Ascending aorta (tissue), 2 donors: ENCODE results near the gene SMTNL1. TPM values are rescaled to one million over a fixed set of nuclear protein-coding genes. Genes with fewer than 3 reads are reported as not detected.
A peak's percentile ranks its signal among the peaks of the same experiment; 100 is the strongest.

Source experiments
- DNase-seq, 2 donors: peaks; one replicate each; pipeline ENCODE4 v3.0.0-alpha.2; 2019; ENCODE audit warnings: low spot score in 2 of 2
- H3K27ac ChIP-seq, 2 donors: fragments of 200-600 bp; sonication (generic); one replicate each; pipeline ENCODE4 v1.5.1; 2016 to 2017; ENCODE audit warnings: mild to moderate bottlenecking in 1 of 2
- H3K27me3 ChIP-seq: fragments of 200-600 bp; sonication (generic); one replicate; pipeline ENCODE4 v1.5.1; 2017
- H3K36me3 ChIP-seq, 2 donors: fragments of 200-600 bp; sonication (generic); one replicate each; pipeline ENCODE4 v1.5.1; 2016
- H3K4me1 ChIP-seq, 2 donors: fragments of 200-600 bp; sonication (generic); one replicate each; pipeline ENCODE4 v1.5.1; 2016 to 2017; ENCODE audit warnings: mild to moderate bottlenecking in 1 of 2
- H3K4me3 ChIP-seq, 2 donors: fragments of 200-600 bp; sonication (generic); one replicate each; pipeline ENCODE4 v1.5.1; 2016 to 2017; ENCODE audit warnings: mild to moderate bottlenecking in 1 of 2
- H3K9me3 ChIP-seq, 2 donors: fragments of 200-600 bp; sonication (generic); one replicate each; pipeline ENCODE4 v1.5.1; 2016
- intact Hi-C: fragments of 100-400 bp; cut with DNase I; formaldehyde crosslinking; loops from one replicate; pipeline ENCODE4 v1.15.1; 2023
- total RNA-seq: library from RNA; depleted of rRNA; stranded (reverse); fragments of >200 nt; gene quantifications from one replicate; pipeline ENCODE4 v1.1.0, GENCODE V29; 2016
- TF ChIP-seq, protein P1 (sequence below), 3 experiments: fragments of 200-600 bp in 2 of 3; fragments of 450-650 bp in 1 of 3; sonication (generic) in 2 of 3; IDR thresholded peaks; one replicate each; pipeline ENCODE4 v1.5.1; 2016 to 2019; ENCODE audit warnings: antibody characterized with exemption in 3 of 3, mild to moderate bottlenecking in 1 of 3, moderate library complexity in 1 of 3

Gene SMTNL1
- total RNA-seq, 1 donor from 2014 or later = not detected

DNA sequence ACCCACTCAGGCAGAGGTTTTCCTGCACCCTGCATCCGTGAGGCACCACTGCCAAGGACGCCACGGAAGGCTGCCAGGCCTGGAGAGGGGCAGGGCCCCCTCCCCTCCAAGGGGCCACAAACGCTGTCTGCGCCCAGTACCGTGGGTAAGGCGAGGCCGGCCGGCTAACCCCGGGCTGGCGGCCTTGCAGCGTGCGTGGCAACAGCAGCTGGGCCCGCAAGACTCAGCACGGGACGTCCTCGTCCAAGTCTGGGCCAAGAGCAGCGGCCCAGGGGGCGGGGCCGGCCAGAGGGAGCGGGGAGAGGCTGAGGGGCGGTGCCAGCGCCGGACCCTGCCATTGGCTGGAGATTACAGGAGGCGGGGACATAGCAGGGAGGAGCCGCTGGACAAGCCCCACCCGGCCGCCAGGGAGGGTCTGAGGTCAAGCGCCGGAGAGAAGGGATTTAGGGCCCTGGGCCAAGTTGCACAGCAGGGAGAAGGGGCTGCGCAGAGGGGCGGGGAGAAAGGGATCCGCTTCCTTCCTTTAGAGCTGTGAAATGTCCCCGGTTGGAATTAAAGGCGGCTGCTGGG is 37.9 kb upstream of the SMTNL1 start:
- Histone ChIP-seq H3K9me3 (no peaks in the 10 kb centered on the region), H3K36me3 (no peaks in the 10 kb centered on the region), H3K27ac (peak overlapping the region; percentile 71 to 77), H3K4me1 (peaks cover 4 to 12% of the 10 kb centered on the region in 2 donors), H3K27me3 (no peaks in the 10 kb centered on the region), H3K4me3 (peak overlapping the region; percentile 39 to 55)
- intact Hi-C loops = loop anchor here (2.0 to 10.0 kb wide), 3 partner anchors 15 to 175 kb away; partner anchors contain the start of genes SLC43A1, TIMM10 and TNKS1BP1
- TF ChIP-seq, protein P1, sequence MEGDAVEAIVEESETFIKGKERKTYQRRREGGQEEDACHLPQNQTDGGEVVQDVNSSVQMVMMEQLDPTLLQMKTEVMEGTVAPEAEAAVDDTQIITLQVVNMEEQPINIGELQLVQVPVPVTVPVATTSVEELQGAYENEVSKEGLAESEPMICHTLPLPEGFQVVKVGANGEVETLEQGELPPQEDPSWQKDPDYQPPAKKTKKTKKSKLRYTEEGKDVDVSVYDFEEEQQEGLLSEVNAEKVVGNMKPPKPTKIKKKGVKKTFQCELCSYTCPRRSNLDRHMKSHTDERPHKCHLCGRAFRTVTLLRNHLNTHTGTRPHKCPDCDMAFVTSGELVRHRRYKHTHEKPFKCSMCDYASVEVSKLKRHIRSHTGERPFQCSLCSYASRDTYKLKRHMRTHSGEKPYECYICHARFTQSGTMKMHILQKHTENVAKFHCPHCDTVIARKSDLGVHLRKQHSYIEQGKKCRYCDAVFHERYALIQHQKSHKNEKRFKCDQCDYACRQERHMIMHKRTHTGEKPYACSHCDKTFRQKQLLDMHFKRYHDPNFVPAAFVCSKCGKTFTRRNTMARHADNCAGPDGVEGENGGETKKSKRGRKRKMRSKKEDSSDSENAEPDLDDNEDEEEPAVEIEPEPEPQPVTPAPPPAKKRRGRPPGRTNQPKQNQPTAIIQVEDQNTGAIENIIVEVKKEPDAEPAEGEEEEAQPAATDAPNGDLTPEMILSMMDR (IDR thresholded peaks at IDR 0.05) = no peak
- peak; percentile 72 to 97 for DNase-seq

DNA sequence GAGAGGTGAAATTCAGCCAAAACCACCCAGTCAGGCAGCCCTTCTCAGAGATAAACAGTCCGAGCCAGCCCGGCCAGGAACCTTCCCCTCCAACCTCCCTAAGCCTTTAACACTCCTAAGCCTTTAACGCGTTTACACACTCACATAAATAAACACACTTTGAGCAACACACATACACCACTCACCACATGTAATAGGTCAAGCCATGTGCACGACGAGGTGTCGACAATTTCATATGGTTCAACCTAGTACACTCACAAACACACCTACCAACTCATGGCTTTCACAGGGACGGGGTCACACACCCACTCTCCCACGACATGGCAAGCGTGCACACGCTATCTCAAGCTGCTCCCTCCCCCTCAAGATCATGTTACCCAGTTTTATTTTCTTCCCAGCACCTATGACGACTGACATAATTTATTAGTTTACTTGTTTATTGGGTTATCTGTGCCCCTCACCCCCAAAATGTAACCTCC is 37.4 kb upstream of the SMTNL1 start:
- Histone ChIP-seq H3K4me3 (peak overlapping the region; percentile 39 to 55), H3K27me3 (no peaks in the 10 kb centered on the region), H3K27ac (peak overlapping the region; percentile 71 to 77), H3K36me3 (no peaks in the 10 kb centered on the region), H3K9me3 (no peaks in the 10 kb centered on the region), H3K4me1 (peaks cover 4 to 12% of the 10 kb centered on the region in 2 donors)
- DNase-seq = no peak
- intact Hi-C loops = loop anchor here (2.0 to 10.0 kb wide), 3 partner anchors 15 to 175 kb away; partner anchors contain the start of genes SLC43A1, TIMM10 and TNKS1BP1
- TF ChIP-seq, protein P1 (IDR thresholded peaks at IDR 0.05) = no peak

DNA sequence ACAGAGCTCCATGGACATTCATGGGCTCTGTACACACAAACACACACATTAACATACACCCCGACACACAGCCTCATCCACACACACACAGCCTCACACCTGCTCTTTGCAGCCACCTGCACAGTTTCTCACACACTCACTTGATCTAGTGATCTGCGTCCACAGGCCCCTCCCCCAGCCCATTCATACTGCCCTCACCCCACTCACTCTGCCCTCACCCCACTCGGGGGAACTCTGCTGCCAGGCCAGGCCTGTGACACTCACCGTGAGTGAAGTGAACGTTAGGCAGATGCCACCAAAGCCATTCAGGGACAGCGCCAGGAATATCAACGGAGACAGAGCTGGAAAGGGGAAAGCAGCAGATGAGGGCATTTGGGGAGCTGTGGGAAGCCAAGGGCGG is 36.9 kb upstream of the SMTNL1 start:
- H3K4me1 ChIP-seq = peaks cover 4 to 12% of the 10 kb centered on the region in 2 donors
- peak overlapping the region in 1 of 2 donors; percentile 77 for H3K27ac ChIP-seq
- H3K9me3 ChIP-seq = no peaks in the 10 kb centered on the region
- no peak for DNase-seq
- no peaks in the 10 kb centered on the region for H3K27me3 ChIP-seq
- no peaks in the 10 kb centered on the region for H3K36me3 ChIP-seq
- TF ChIP-seq, protein P1 (IDR thresholded peaks at IDR 0.05) = no peak
- intact Hi-C loops = no loop called here
- no peak overlapping the region for H3K4me3 ChIP-seq

DNA sequence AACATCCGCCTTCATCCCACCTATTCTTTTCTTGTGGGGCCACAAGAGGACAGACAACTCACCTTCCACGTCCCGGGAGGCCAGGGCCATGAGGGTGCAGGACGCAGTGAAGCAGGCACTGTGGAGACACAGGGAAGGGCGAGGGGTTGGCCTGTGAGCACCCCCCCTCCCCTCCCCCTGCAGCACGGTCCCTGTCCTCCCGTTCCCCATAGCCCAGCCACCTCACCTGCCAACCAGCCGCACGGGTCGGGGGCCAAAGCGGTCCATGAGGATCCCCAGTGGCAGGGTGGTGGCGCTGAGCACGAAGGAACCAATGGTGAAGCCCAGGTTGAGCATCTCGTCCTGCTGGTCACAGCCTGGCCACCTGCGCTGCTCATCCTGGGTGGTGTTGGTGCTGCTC is 36.5 kb upstream of the SMTNL1 start:
- intact Hi-C loops = no loop called here
- no peaks in the 10 kb centered on the region for H3K27me3 ChIP-seq
- H3K4me3 ChIP-seq = no peak overlapping the region
- H3K9me3 ChIP-seq = no peaks in the 10 kb centered on the region
- TF ChIP-seq, protein P1 (IDR thresholded peaks at IDR 0.05) = no peak
- no peak for DNase-seq
- H3K36me3 ChIP-seq = no peaks in the 10 kb centered on the region
- H3K4me1 ChIP-seq = peaks cover 4 to 12% of the 10 kb centered on the region in 2 donors
- peak overlapping the region; percentile 7 to 77 for H3K27ac ChIP-seq

DNA sequence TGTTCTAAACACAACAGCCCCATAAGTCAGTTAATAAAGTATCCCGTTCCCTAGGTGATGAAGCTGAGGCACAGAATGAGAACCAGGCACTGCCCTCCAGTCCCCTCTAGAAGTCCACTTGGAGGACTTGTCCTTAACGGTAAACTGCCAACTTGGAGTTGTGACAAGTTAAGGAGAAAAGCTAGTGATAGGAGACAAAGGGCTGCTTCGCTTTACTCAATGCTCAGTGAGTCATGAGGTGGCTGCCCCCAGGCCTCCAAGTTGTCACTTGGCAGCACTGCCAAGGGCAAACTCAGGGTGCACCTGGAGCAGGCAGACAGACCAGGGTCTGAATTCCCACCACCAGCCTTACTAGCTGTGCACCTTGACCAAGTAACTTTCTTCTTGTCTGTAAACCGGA is 35.4 kb upstream of the SMTNL1 start:
- no peak for DNase-seq
- no peaks in the 10 kb centered on the region for H3K9me3 ChIP-seq
- H3K36me3 ChIP-seq = no peaks in the 10 kb centered on the region
- H3K27ac ChIP-seq = no peak overlapping the region
- peaks cover 4 to 12% of the 10 kb centered on the region in 2 donors for H3K4me1 ChIP-seq
- H3K4me3 ChIP-seq = no peak overlapping the region
- intact Hi-C loops = no loop called here
- TF ChIP-seq, protein P1 (IDR thresholded peaks at IDR 0.05) = no peak
- H3K27me3 ChIP-seq = no peaks in the 10 kb centered on the region
